Endothelial cell of umbilical vein (primary cell): ENCODE results near the gene KAT2A. TPM values are rescaled to one million over a fixed set of nuclear protein-coding genes. Genes with fewer than 3 reads are reported as not detected.

Source experiments
- BruUV-seq: library from RNA; stranded (reverse); fragments of 400-500 nt; replicated peaks from 2 replicates; lab custom pipeline; 2021; lab: Mats Ljungman, UMichigan
- CTCF ChIA-PET: fragments of 300-600, 350-600 bp; sonication (Branson Sonifier 250); formaldehyde crosslinking; loops from one replicate; lab custom pipeline; 2021; ENCODE audit warnings: antibody characterized with exemption, inconsistent platforms; lab: Charles Lee
- POLR2A ChIA-PET: fragments of 300-600, 350-600 bp; sonication (Branson Sonifier 250); formaldehyde crosslinking; loops from one replicate; lab custom pipeline; 2021; ENCODE audit warnings: antibody characterized with exemption, inconsistent platforms; lab: Charles Lee
- DNase-seq: peaks from one replicate; pipeline ENCODE4 v3.0.0-alpha.2; 2011; ENCODE audit warnings: low read depth, low spot score
- FAIRE-seq: peaks from 2 replicates; lab custom pipeline; 2011; peaks lifted over from hg19 to GRCh38; lab: Jason Lieb, UNC
- H2AFZ ChIP-seq: 2 replicates; pipeline ENCODE4 v1.6.0; 2012; ENCODE audit warnings: low read depth, low read length, control low read depth, inconsistent platforms
- H3K27ac ChIP-seq: 2 replicates; pipeline ENCODE4 v1.5.1; 2011; ENCODE audit warnings: low read depth, mild to moderate bottlenecking, control low read depth, low read length, moderate library complexity; ENCODE audit not compliant: insufficient read depth
- H3K27me3 ChIP-seq, 2 experiments: 2 replicates each; pipeline versions ENCODE4 v1.6.0 to v1.6.1; 2011; ENCODE audit warnings: low read length in 2 of 2, mixed read lengths in 1 of 2; ENCODE audit not compliant: control insufficient read depth in 2 of 2, insufficient read depth in 2 of 2
- H3K36me3 ChIP-seq, 2 experiments: 2 replicates in 1 of 2; 3 replicates in 1 of 2; pipeline ENCODE4 v1.5.1; 2011; ENCODE audit warnings: low read length in 2 of 2, mild to moderate bottlenecking in 1 of 2, moderate library complexity in 1 of 2; ENCODE audit not compliant: control insufficient read depth in 2 of 2, insufficient read depth in 2 of 2; ENCODE audit errors: extremely low read depth in 1 of 2
- H3K4me1 ChIP-seq: 3 replicates; pipeline ENCODE4 v1.5.1; 2011; ENCODE audit warnings: mild to moderate bottlenecking, low read length; ENCODE audit not compliant: control insufficient read depth, insufficient read depth; ENCODE audit errors: extremely low read depth
- H3K4me2 ChIP-seq: 2 replicates; pipeline ENCODE4 v1.6.1; 2011; ENCODE audit warnings: low read length, control low read depth, mixed read lengths; ENCODE audit not compliant: insufficient read depth
- H3K4me3 ChIP-seq, 3 experiments: fragments of 200-600 bp in 1 of 3; sonication (generic), shearing (Covaris generic) in 1 of 3; replicated peaks in 1 of 3; 2 replicates each; pipeline ENCODE4 v1.5.1; 2011 to 2016; ENCODE audit warnings: control low read depth in 3 of 3, low read length in 3 of 3, mild to moderate bottlenecking in 2 of 3, inconsistent platforms in 1 of 3, low read depth in 1 of 3, moderate library complexity in 1 of 3; ENCODE audit not compliant: insufficient read depth in 1 of 3
- H3K79me2 ChIP-seq: 2 replicates; pipeline ENCODE4 v1.6.0; 2012; ENCODE audit warnings: low read length, inconsistent platforms; ENCODE audit not compliant: control insufficient read depth, insufficient read depth
- H3K9ac ChIP-seq: replicated peaks from 2 replicates; pipeline ENCODE3; 2011; ENCODE audit warnings: low read length, control low read depth; ENCODE audit not compliant: insufficient read depth; ENCODE audit errors: extremely low read depth
- H3K9me1 ChIP-seq: replicated peaks from 3 replicates; pipeline ENCODE4 v1.6.0; 2011; ENCODE audit warnings: mild to moderate bottlenecking, low read length; ENCODE audit not compliant: control insufficient read depth, insufficient read depth; ENCODE audit errors: extremely low read depth
- H3K9me3 ChIP-seq: replicated peaks from 2 replicates; pipeline ENCODE4 v1.5.1; 2012; ENCODE audit warnings: low read length, inconsistent platforms; ENCODE audit not compliant: control insufficient read depth, insufficient read depth
- H4K20me1 ChIP-seq: replicated peaks from 2 replicates; pipeline ENCODE3; 2011; ENCODE audit warnings: mild to moderate bottlenecking, low read length; ENCODE audit not compliant: control insufficient read depth, insufficient read depth; ENCODE audit errors: extremely low read depth
- EZH2 ChIP-seq: IDR thresholded peaks from 2 replicates; pipeline ENCODE4 v1.6.1; 2012; ENCODE audit warnings: borderline replicate concordance, low read depth, mild to moderate bottlenecking, moderate library complexity, low read length, inconsistent platforms; ENCODE audit not compliant: severe bottlenecking
- FOS ChIP-seq: IDR thresholded peaks from 2 replicates; pipeline ENCODE4 v1.6.1; 2011; ENCODE audit warnings: mild to moderate bottlenecking, low read length, moderate library complexity, borderline replicate concordance; ENCODE audit not compliant: insufficient read depth
- GATA2 ChIP-seq: IDR thresholded peaks from 2 replicates; pipeline ENCODE4 v1.7.0; 2011; ENCODE audit warnings: low read depth, mild to moderate bottlenecking, moderate library complexity, mixed read lengths, low read length; ENCODE audit not compliant: insufficient read length, insufficient read depth
- JUN ChIP-seq: IDR thresholded peaks from 2 replicates; pipeline ENCODE4 v1.6.1; 2011; ENCODE audit warnings: borderline replicate concordance, low read depth; ENCODE audit not compliant: insufficient read length, insufficient read depth
- MAX ChIP-seq: IDR thresholded peaks from 2 replicates; pipeline ENCODE4 v1.6.1; 2011; ENCODE audit not compliant: insufficient read depth, insufficient read length
- MYC ChIP-seq: IDR thresholded peaks from one replicate; pipeline ENCODE4 v1.6.1; 2011; ENCODE audit warnings: mild to moderate bottlenecking, low read depth, low read length
- POLR2A ChIP-seq: IDR thresholded peaks from 2 replicates; pipeline ENCODE4 v1.6.1; 2012; ENCODE audit warnings: low read depth, mild to moderate bottlenecking, control low read depth, low read length
- POLR2AphosphoS5 ChIP-seq: IDR thresholded peaks from 2 replicates; pipeline ENCODE4 v1.6.1; 2012; ENCODE audit warnings: low read depth, mild to moderate bottlenecking, control low read depth, low read length, moderate library complexity; ENCODE audit not compliant: insufficient read depth
- dilution Hi-C: fragments of 300-500 bp; cut with MboI; formaldehyde crosslinking; loops from one replicate; pipeline ENCODE4 v1.15.0; 2019; ENCODE audit warnings: low sequenced_read_pairs; ENCODE audit not compliant: extremely low pct_ligation_motif_present
- intact Hi-C: fragments of 100-400 bp; cut with micrococcal nuclease; formaldehyde crosslinking; loops from one replicate; pipeline ENCODE4 v1.10.0; 2022
- polyA plus RNA-seq, 4 experiments: library from polyadenylated mRNA; depleted of rRNA in 3 of 4; stranded (reverse) in 3 of 4; unstranded in 1 of 4; fragments of >200 nt; gene quantifications; 2 replicates each; pipeline versions ENCODE4 v1.2.1 to v1.2.3, GENCODE V29; 2011 to 2012; ENCODE audit warnings: missing spikeins in 1 of 4
- total RNA-seq: library from RNA; stranded (reverse); gene quantifications from 2 replicates; pipeline ENCODE4 v1.2.3, GENCODE V29; 2021
- TF ChIP-seq, protein P1 (sequence below), 2 donors: IDR thresholded peaks; 1 replicate in 1 of 2; 2 replicates in 1 of 2; pipeline ENCODE4 v1.5.1; 2011; ENCODE audit warnings: low read length in 2 of 2, mild to moderate bottlenecking in 2 of 2, moderate library complexity in 2 of 2, control low read depth in 1 of 2, inconsistent platforms in 1 of 2, low read depth in 1 of 2; ENCODE audit not compliant: insufficient read depth in 1 of 2; ENCODE audit errors: extremely low read depth in 1 of 2

KAT2A gene
- total and polyA plus RNA-seq, 2 donors (not counting 3 experiments of a cell fraction or from before 2014, with no cell fraction given), result 32.9 to 33.4 TPM

GRCh38 chr17:42087736-42088705 is 33.1 kb downstream of the KAT2A start:
- no peaks in the 10 kb centered on the region for H3K9me3 ChIP-seq
- no peak for TF ChIP-seq MYC
- TF ChIP-seq EZH2, result no peak
- TF ChIP-seq POLR2A, result no peak
- no peak for TF ChIP-seq FOS
- TF ChIP-seq, protein P1, sequence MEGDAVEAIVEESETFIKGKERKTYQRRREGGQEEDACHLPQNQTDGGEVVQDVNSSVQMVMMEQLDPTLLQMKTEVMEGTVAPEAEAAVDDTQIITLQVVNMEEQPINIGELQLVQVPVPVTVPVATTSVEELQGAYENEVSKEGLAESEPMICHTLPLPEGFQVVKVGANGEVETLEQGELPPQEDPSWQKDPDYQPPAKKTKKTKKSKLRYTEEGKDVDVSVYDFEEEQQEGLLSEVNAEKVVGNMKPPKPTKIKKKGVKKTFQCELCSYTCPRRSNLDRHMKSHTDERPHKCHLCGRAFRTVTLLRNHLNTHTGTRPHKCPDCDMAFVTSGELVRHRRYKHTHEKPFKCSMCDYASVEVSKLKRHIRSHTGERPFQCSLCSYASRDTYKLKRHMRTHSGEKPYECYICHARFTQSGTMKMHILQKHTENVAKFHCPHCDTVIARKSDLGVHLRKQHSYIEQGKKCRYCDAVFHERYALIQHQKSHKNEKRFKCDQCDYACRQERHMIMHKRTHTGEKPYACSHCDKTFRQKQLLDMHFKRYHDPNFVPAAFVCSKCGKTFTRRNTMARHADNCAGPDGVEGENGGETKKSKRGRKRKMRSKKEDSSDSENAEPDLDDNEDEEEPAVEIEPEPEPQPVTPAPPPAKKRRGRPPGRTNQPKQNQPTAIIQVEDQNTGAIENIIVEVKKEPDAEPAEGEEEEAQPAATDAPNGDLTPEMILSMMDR (IDR thresholded peaks at IDR 0.05; ENCODE audit: extremely low read depth in 1 of 2, insufficient read depth in 1 of 2, low read depth in 1 of 2, low read length in 2 of 2), result no peak
- no peak for TF ChIP-seq GATA2
- no peak for TF ChIP-seq POLR2AphosphoS5
- TF ChIP-seq MAX, result no peak
- TF ChIP-seq JUN, result no peak
- FAIRE-seq (no peak), DNase-seq (no peak)
- H4K20me1 ChIP-seq, result no peaks in the 10 kb centered on the region
- H3K36me3 ChIP-seq, result no peaks in the 10 kb centered on the region
- intact Hi-C loops (no loop called here), dilution Hi-C loops (no loop called here)
- H3K27ac ChIP-seq, result no peak overlapping the region
- H3K4me1 ChIP-seq, result no peaks in the 10 kb centered on the region
- ChIA-PET CTCF (interaction anchor here (0.8 to 3.5 kb wide), 3 partner anchors 13 to 68 kb away, joined by 3 to 13 read pairs (median 3); partner anchors contain the start of gene NKIRAS2), POLR2A (no interaction called here)
- no peak overlapping the region for H2AFZ ChIP-seq
- no peak overlapping the region for H3K4me2 ChIP-seq
- no peak overlapping the region for H3K9ac ChIP-seq
- H3K4me3 ChIP-seq, result no peak overlapping the region
- no peaks in the 10 kb centered on the region for H3K9me1 ChIP-seq
- BruUV-seq, result no TSS peak
- H3K79me2 ChIP-seq, result no peaks in the 10 kb centered on the region
- H3K27me3 ChIP-seq, result peaks cover 11 to 13% of the 10 kb centered on the region in 2 experiments
